ENCODE measurements around the gene NTPCR.
"Not testable (repeated sequence)": the region's sequence is repeated elsewhere in the genome, so short reads cannot be mapped to it uniquely, and the experiment has no call there.

NTPCR gene

GRCh38 chr1:232927166-232927565 is 23.2 kb upstream of the NTPCR start:
- not testable (repeated sequence) for DNase-seq (ENCODE audit: low spot score)

DNA sequence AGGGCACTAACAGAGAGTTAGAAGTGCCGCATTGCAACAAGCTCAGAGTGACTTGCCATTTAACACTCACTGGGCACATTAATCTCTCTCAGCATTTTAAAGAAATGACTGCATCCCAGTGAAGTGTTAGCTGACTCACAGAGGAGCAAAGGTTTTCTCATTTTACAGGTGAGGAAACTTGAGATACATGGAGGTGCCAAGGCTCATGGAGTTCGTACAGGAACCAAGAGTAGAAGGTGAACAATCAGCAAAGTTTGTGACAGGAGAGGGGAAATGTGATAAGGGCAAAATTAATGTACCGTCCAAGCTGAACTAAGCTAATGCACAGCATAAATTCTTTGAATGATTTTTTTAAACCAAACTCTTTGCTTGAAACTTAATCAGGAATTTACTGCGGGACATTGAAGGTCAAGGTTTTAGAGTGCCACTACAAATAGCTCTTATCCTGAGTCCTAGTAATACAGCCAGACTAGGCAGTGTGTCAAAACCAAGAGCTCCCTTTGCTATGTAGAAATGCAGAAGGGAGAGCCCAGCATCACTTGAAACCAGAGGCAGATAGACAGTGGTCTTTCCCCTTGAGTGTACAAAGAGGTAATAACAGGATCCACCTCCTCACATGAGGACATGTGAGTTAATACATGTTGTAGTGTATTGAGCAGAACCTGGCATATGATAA is 22.4 kb upstream of the NTPCR start:
- no peak for DNase-seq (ENCODE audit: low spot score)

DNA sequence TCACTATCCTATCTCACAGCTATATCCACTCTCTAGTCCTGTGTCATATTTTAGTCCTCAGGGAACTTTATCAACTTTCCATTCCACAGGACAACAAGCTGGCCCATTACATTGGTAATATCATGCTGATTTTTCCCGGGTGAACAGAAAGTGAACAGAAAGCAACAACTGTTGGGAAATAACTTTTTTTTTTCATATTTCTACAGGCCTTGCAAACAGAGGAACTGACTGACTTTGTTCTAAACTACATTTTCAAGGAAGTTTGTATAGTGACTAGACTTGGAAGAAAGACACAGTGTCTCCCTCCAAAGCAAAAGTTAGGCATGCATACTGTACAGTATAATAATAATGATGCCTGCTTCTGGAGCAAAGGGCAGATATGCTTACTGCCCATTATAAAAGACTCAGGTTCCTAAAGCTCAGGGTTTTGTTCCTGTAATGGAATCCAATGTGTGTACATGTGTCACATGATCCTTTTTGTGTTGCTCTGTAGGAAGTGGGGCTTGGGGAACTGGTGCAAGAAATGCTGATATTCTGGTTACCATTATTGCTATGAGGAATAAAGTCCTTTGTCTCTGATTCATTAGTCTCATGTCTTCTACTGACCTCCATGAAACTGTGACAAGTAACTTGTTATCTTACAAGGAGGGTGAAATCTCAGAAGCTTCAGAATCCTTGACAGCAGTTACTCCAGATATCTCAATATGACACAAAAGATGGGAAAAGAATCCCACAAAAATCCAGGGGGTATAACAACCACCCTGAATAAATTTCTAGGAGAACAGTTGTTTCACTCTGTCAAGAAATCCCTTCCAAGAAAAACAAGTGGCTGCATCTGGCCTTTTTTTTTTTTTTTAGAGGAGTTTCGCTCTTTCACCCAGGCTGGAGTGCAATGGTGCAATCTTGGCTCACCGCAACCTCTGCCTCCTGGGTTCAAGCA is 17.7 kb upstream of the NTPCR start:
- no peak for DNase-seq (ENCODE audit: low spot score)

- DNase-seq (ENCODE audit: low spot score): no peak
These were observed 13.5 kb upstream of the NTPCR start for GRCh38 chr1:232936941-232937340.

GRCh38 chr1:232937741-232938375 is 12.6 kb upstream of the NTPCR start:
- no peak for DNase-seq (ENCODE audit: low spot score)

DNA sequence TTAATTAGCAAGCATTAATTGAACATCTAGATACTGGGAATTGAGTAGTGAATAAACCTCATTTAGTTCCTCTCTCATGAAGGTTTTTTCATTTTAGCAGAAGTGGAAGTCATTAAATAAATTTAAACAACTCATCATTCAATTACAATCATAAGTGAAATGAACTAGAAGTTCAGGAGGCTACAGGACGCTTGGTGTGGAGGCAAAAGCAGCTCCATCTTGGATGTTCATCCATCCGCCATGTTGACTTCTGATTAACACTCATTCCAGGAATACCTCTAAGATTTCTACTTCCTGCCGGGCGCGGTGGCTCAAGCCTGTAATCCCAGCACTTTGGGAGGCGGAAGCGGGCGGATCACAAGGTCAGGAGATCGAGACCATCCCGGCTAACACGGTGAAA is 11.5 kb upstream of the NTPCR start:
- no peak for DNase-seq (ENCODE audit: low spot score)

DNA sequence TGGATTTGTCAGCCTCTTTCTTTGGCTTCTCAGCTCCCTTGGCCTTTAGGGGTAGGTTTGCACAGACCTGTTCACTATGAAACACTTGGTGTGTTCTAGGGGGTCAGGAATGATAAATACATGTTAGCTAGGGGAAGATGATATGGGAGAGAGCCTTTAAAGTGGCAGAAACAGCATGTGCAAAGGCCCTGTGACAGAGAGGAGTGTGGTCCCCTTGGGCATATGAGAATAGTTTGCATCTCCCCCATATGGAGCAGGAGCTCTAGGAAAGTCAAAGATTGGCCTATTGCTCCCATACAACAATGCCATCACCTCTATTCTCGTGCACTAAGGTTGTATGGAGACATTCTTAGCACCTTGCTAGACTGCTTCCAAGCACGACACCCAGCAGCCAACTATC is 10.7 kb upstream of the NTPCR start:
- DNase-seq (ENCODE audit: low spot score): no peak

GRCh38 chr1:232940262-232940661 is 10.1 kb upstream of the NTPCR start:
- DNase-seq (ENCODE audit: low spot score): no peak

- DNase-seq (ENCODE audit: low spot score): no peak
These were observed 7.8 kb upstream of the NTPCR start for GRCh38 chr1:232942413-232943294.

- no peak for DNase-seq (ENCODE audit: low spot score)
These were observed 6.6 kb upstream of the NTPCR start for GRCh38 chr1:232943679-232944252.

GRCh38 chr1:232944347-232944746 is 6.1 kb upstream of the NTPCR start:
- no peak for DNase-seq (ENCODE audit: low spot score)

GRCh38 chr1:232949636-232950196 is 695 bp upstream of the NTPCR start:
- DNase-seq (ENCODE audit: low spot score): no peak

DNA sequence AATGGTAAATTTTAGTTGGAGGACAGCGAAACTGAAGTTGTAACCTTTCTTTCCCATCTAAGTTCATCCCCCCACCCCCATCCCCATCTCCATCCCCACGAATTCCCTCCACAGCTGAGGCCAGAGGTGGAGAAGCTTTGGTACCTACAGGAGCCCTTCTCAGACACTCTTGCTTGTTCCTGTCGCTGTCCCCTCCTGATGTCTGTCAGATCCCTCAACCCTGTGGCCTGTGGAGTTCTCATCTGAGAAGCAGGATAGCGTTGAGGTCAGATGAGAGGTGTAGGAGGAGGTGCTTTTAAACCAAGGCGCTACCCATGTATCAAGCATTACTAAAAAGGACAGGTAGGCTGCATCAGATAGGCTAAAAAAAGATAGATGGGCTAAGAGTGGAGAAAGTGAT is 769 bp downstream of the NTPCR start:
- peak; percentile 19 for DNase-seq (ENCODE audit: low spot score)

DNA sequence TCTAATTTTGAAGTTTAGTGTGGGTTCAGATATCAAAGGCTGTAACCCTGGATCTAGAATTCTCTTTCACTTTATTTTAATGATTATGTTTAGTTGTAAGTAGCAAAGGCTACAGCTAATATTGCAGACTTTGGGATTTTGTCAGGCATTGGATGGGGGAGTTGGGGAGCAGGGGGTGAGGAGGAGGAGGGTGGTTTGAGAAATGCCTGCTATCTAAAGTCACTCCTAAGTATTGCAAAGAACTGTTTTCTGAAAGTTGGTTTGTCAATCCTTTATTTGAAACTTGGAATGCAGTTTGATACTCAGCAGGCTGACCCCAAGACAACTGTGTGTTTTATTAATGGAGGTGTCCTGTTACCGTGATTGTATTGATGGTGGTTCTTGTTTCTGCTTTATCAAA is 1.2 kb downstream of the NTPCR start:
- DNase-seq (ENCODE audit: low spot score): no peak

- DNase-seq (ENCODE audit: low spot score): peak; percentile 65
These were observed 2.4 kb downstream of the NTPCR start for GRCh38 chr1:232952514-232953499.

DNA sequence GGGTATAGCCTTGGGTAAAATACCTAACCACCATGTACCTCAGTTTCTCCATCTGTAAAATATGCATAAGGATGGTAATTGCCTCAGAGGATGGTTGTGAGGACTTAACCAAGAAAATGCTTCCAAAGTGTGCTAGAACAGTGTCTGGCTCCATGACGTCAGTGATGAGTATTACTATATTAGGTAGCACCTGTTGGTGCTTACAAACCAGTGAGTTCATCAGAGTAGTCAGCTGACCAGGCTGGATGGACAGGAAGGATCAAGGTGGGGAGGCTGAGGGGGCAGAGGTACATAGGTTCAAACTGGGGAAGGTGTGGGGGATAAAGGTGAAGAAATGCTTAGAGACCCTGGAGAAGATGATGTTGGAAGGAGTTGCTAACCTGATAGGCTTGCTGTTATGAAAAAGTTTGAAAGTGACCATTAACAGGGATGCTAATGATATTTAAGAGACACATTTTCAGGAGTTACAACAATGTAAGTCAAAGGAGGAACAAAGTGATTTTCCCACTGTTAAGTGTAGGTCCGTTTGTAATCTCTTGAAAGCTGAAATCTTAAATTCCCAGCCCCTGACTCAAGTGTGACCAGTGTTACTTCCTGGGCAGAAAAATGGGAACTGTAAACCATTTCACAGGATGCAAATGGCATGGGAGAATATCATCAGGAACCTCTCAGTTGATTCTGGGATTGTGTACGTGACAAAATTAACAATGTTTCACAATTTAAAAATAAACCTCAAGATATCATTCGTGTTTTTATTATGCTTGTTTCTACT is 4.4 kb downstream of the NTPCR start:
- no peak for DNase-seq (ENCODE audit: low spot score)

DNA sequence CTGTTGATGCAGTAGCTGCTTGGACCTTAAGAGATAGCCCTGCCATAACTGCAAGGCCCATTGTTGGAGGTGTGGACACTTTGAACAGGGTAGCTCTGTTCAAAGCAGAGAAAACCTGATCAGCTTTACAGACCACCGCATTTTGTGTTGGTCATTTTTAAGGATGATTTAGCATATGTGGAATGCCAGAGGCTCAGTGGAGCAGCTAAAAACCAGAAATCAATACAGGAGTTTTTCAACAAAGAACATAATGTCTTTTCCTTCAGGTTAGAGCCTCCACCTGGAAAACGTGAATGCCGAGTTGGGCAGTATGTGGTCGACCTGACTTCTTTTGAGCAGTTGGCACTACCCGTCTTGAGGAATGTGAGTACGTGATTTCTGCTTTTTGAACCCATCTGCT is 5.7 kb downstream of the NTPCR start:
- no peak for DNase-seq (ENCODE audit: low spot score)

DNA sequence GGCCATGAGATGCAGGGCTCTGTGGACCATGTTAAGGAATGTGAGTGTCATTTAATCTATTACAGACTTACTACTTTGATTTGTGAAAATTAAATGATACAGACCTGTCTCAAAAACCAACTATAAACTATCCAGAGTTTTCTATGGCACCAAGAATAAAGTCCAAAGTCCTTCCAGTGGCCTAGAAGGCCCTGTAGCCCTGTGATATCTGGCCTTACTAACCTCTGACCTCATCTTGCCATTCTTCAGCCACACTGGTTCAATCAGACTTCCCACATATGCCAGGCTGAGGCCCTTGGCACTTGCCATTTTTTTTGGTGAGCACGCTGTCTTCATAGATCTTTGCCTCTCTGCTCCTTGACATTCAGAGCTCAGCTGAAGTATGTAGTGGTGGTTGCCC is 7.7 kb downstream of the NTPCR start:
- no peak for DNase-seq (ENCODE audit: low spot score)
